HG03469 (cell line): Measurements from ENCODE around the gene DOK6.
A peak's percentile ranks its signal among the peaks of the same experiment; 100 is the strongest.

ENCODE experiments used
- ATAC-seq: cut with Tn5 transposase; IDR thresholded peaks from one replicate; pipeline ENCODE4 v1.9.1; 2021; ENCODE audit warnings: mild to moderate bottlenecking, moderate library complexity, moderate number of reproducible peaks; ENCODE audit not compliant: unreplicated experiment

DOK6 gene

DNA sequence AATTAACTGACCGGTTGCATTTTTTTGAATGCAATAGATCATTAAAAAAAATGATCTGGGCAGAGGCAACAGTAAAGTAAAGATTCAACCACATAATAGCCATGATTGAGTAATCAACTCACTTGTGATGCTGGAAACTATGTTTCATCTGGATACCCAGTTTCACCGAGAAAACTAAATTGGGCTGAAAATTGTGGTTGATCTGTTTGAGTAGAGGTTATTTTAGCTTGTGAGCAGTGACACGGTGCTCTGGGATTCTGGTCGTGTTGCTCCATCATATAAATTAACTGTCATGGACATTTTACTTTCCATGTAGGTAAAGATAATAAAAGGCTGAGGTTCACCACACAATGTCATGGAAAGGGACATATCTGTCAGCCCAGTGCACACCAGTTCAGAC lies 488.3 kb downstream of the DOK6 start:
- ATAC-seq, result peak; percentile 33

DNA sequence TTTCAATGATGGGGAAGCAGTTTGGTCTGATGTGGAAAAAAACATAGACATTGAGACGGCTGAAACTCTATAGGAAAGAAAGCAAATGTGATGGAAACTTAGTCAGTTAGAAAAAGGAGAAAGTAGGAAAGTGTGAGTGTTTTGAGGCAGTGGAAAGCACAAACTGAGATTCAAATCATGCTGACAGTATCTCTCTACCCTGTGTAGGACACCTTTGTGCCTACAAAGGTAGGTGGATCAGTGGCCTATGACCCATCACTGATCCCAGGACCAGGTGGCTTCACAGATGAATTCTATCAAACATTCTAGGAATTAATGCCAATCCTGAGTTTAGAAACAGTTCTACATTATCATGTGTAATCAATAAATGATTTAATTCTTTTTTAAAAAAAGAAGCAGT lies 489.9 kb downstream of the DOK6 start:
- ATAC-seq, result no peak

DNA sequence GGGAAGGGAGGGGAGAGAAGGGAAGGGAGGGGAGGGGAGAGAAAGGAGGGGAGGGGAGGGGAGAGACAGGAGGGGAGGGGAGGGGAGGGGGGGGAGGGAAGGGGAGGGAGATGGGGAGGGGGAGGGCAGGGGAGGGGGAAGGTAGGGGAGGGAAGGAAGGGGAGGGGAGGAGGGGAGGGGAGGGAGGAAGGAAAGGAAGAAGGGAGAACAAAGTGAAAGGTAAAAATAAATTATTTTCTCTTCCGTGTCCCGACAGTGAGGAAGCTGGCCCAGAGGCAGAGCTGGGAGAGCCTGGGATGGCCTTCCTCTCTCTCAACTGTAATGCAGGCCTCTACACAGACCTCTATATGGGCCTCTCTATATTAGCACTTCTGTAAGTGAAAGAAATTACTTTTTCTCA lies 493.8 kb downstream of the DOK6 start:
- no peak for ATAC-seq

DNA sequence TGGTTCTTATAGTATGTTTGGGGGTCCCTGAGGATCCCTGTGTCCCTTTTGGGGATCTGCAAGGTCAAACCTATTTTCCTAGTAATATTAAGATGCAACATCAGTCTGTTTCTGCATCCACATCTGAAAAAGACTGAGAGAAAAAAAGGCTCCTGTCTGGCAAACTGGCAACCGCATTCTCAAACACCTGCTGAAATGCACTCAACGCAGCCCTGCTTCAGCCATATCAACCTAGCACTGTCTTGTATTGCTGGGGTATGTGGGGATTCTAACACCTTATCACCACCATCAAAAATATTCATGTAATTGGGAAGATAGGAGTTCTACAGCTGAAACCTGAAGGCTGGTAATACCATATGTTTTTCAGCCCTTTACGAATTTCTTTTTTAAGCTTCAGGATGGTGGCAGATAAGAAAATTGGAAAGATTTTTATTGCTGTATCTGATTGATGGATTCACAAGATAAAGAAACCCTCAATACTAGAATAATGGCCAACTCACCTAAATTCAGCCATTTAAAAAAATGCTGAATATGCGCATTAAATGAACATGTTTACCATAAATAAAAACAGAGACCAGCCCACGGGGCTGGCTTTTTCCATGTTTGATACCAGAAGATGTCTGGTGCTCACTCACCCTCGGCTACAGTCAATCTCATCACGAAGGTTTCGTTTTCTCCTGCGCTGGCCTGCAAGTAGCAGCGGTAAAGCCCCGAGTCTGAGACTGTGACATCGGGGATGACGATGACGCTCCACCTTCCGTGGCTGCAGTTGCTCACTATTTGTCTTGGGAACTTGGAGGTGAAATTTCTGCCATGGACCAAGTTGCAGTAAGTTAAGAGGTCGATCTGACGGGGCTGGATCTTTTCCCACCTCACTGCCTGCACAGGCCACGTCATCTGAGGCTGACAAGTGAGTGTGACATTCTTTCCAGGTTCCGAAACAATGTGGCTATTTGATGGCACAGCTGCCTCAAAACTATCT lies 494.7 kb downstream of the DOK6 start:
- no peak for ATAC-seq

DNA sequence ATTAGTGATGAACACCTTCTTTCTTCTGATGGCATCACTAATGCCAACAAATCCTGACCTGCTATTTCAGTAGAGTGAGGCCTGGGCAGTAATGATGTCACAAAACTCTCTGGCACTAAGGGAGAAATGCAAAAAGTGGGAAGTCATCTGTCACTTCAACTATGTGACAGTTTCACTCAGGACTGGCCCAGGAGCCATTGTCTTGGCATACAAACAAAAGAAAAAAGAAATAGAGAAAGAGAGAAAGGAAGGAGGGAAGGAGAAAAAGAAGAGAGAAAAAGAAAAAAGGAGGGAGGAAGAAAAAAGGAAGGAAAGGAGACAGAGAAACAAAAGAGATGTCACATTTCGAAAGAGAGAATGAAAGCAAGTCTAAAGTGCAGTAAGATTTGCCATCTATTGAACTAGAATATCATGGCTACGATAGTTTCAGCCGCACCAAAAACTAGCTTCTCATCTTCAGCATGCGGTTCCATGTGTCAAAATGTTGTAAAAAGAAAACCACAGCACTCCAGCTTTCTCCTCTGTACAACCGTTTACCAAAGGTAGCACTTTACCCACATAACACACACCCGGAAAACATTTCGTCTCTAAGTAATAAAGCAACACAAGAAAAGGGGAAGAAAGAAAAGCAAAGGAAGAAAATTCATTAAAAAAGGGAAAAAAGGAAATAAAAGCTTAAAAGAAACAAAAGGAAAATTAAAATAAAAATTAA lies 496.9 kb downstream of the DOK6 start:
- ATAC-seq, result peak; percentile 24

DNA sequence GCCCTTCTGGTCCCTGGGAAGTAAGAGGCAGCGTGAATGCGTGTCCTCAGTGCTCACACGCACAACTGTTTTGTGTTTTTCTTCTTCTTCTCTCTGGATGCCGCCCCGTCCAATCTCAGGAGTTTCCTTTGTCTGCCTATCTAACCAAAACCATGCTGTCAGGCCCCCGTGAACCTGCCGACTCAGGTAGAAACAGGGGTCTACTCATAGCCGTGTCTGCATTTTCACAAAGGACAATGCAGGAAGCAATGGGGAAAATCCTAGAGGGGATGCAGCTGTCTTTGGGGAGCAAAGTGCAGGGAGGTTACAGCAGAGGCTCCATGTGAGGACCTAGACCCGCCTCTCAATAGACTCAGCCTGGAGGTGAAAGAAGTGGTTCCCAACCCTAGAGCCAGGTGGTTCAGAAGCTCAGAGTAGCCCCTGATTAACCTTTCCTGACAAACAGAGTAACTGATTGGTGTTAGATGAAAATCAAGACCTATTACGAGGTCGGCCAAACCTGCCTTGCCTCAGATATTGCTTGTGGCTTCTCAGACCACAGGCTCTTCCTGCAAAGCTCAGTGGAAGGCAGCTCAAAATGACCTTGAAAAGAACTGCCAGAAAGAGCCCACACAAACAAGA lies 497.7 kb downstream of the DOK6 start:
- ATAC-seq, result peak; percentile 32
